ENCODE results near the gene NAP1L4. TPM values are rescaled to one million over a fixed set of nuclear protein-coding genes. Genes with fewer than 3 reads are reported as not detected.

NAP1L4 gene
- total RNA-seq, 1 experiment from 2014 or later: 212 TPM

- H3K4me3 Mint-ChIP-seq: no peak overlapping the region
- H3K27ac ChIP-seq (ENCODE audit: insufficient read length, low read depth, low read length): no peak overlapping the region
Observed at GRCh38 chr11:3002351-3002861, 10.3 kb upstream of the NAP1L4 start.

More at GRCh38 chr11:3002351-3002861, 10.3 kb upstream of the NAP1L4 start:
- no peaks in the 10 kb centered on the region for H3K79me1 ChIP-seq (ENCODE audit: insufficient read depth, low read depth, low read length, poor library complexity, severe bottlenecking)
- no peaks in the 10 kb centered on the region for H3K27me3 ChIP-seq (ENCODE audit: insufficient read depth, low read length)
- H3K36me3 Mint-ChIP-seq (ENCODE audit: insufficient read depth in 1 of 3, low read depth in 3 of 3): peaks cover 44 to 72% (median 57%) of the 10 kb centered on the region in 3 experiments; a peak in 6 of 7 replicates
- H2AK5ac ChIP-seq (ENCODE audit: insufficient read length, low read length): no peak overlapping the region
- no peaks in the 10 kb centered on the region for H3K79me2 ChIP-seq (ENCODE audit: insufficient read depth, low read length)
- no peaks in the 10 kb centered on the region for H3K4me1 ChIP-seq (ENCODE audit: insufficient read depth, low read length)
- H3K9me3 ChIP-seq (ENCODE audit: control insufficient read depth, low read depth, low read length): no peaks in the 10 kb centered on the region
- H3K4ac ChIP-seq (ENCODE audit: low read depth, low read length): no peak overlapping the region
- no peak overlapping the region for H2BK20ac ChIP-seq (ENCODE audit: low read depth, low read length, poor library complexity, severe bottlenecking)
- no CpG with 5 or more reads among the region's 8 CpGs for WGBS (ENCODE audit: extremely low coverage, insufficient read length, low lambda C conversion rate)
- no peak overlapping the region for H3K4me2 ChIP-seq (ENCODE audit: insufficient read depth, insufficient read length, low read length)
- no peak overlapping the region for H2BK120ac ChIP-seq (ENCODE audit: low read depth, low read length, poor library complexity, severe bottlenecking)
- no peak for DNase-seq
- H4K91ac ChIP-seq (ENCODE audit: insufficient read length, low read depth, low read length): no peak overlapping the region
- no peaks in the 10 kb centered on the region for H3K27me3 Mint-ChIP-seq (ENCODE audit: low read depth)
- H3T11ph ChIP-seq (ENCODE audit: low read length): no peak overlapping the region
- H2BK12ac ChIP-seq (ENCODE audit: insufficient read length, low read depth, low read length): no peak overlapping the region
- H3K4me1 Mint-ChIP-seq: peaks cover 12 to 13% of the 10 kb centered on the region in 2 experiments
- H3K9ac ChIP-seq (ENCODE audit: extremely low read depth, insufficient read length, low read length): no peak overlapping the region
- no peak overlapping the region for H3K23ac ChIP-seq (ENCODE audit: insufficient read length, low read depth, low read length)
- peak overlapping the region in 2 of 3 experiments; percentile 34 to 37; a peak in 2 of 7 replicates for H3K27ac Mint-ChIP-seq
- no peak overlapping the region for H2BK5ac ChIP-seq (ENCODE audit: insufficient read length, low read length)
- no peak for TF ChIP-seq CTCF (conservative IDR thresholded peaks at IDR 0.05)
- H3K9me3 Mint-ChIP-seq: no peaks in the 10 kb centered on the region
- no peak overlapping the region for H2BK15ac ChIP-seq (ENCODE audit: low read depth, low read length)
- no peak overlapping the region for H3K18ac ChIP-seq (ENCODE audit: insufficient read length, low read depth, low read length)
- H3K14ac ChIP-seq (ENCODE audit: insufficient read depth, low read length): no peak overlapping the region
- no peak overlapping the region for H4K8ac ChIP-seq (replicated peaks; ENCODE audit: insufficient read length, low read depth, low read length)
- H2AFZ ChIP-seq (ENCODE audit: low read length): no peak overlapping the region
- H3K56ac ChIP-seq (ENCODE audit: insufficient read length, low read depth, low read length): no peak overlapping the region
- no peaks in the 10 kb centered on the region for H4K20me1 ChIP-seq (ENCODE audit: control insufficient read depth, insufficient read depth, insufficient read length)
- H4K5ac ChIP-seq (ENCODE audit: insufficient read length, low read depth, low read length): no peak overlapping the region
- H3K23me2 ChIP-seq (ENCODE audit: insufficient read length, low read depth, low read length, poor library complexity, severe bottlenecking): no peaks in the 10 kb centered on the region

Measured in H9 (cell line).